ENCODE data around the gene EYA2.

EYA2 gene

GRCh38 chr20:47141941-47142773 lies 247.5 kb downstream of the EYA2 start:
- no peak overlapping the region for H3K4me3 ChIP-seq (IDR thresholded peaks at IDR 0.05; ENCODE audit: insufficient read depth, low read depth, low read length)
- TF ChIP-seq CTCF (conservative IDR thresholded peaks at IDR 0.05; ENCODE audit: low read depth, low read length) = no peak
- no peak overlapping the region for H2AFZ ChIP-seq (ENCODE audit: low read depth)

GRCh38 chr20:47142774-47143170 lies 248.1 kb downstream of the EYA2 start:
- H4K20me1 ChIP-seq (ENCODE audit: insufficient read depth) = no peaks in the 10 kb centered on the region
- no peaks in the 10 kb centered on the region; the same call in 1 of the 2 replicates for H3K36me3 ChIP-seq (ENCODE audit: insufficient read depth)
- H3K4me3 ChIP-seq (IDR thresholded peaks at IDR 0.05; ENCODE audit: insufficient read depth, low read depth, low read length) = no peak overlapping the region
- no peak overlapping the region for H3K9ac ChIP-seq
- no peak overlapping the region for H3K4me2 ChIP-seq
- no peak overlapping the region for H3K27ac ChIP-seq
- TF ChIP-seq CTCF (conservative IDR thresholded peaks at IDR 0.05; ENCODE audit: low read depth, low read length) = no peak
- H2AFZ ChIP-seq (ENCODE audit: low read depth) = no peak overlapping the region
- no peaks in the 10 kb centered on the region for H3K4me1 ChIP-seq (ENCODE audit: low read depth, poor library complexity, severe bottlenecking)
- no peaks in the 10 kb centered on the region for H3K79me2 ChIP-seq (ENCODE audit: insufficient read depth, low read depth)
- H3K27me3 ChIP-seq (ENCODE audit: insufficient read depth, low read depth) = no peaks in the 10 kb centered on the region

More at GRCh38 chr20:47141941-47142773, 247.5 kb downstream of the EYA2 start:
- no peak overlapping the region for H3K9ac ChIP-seq
- H3K27ac ChIP-seq = no peak overlapping the region
- H3K4me1 ChIP-seq (ENCODE audit: low read depth, poor library complexity, severe bottlenecking) = no peaks in the 10 kb centered on the region
- no peaks in the 10 kb centered on the region for H3K27me3 ChIP-seq (ENCODE audit: insufficient read depth, low read depth)
- no peaks in the 10 kb centered on the region; the same call in 1 of the 2 replicates for H3K36me3 ChIP-seq (ENCODE audit: insufficient read depth)
- no peak overlapping the region for H3K4me2 ChIP-seq
- no peaks in the 10 kb centered on the region for H3K79me2 ChIP-seq (ENCODE audit: insufficient read depth, low read depth)
- H4K20me1 ChIP-seq (ENCODE audit: insufficient read depth) = no peaks in the 10 kb centered on the region

GRCh38 chr20:47143657-47144056 lies 249.0 kb downstream of the EYA2 start:
- Histone ChIP-seq H2AFZ (ENCODE audit: low read depth) (no peak overlapping the region), H3K4me3 (IDR thresholded peaks at IDR 0.05; ENCODE audit: insufficient read depth, low read depth, low read length) (no peak overlapping the region), H3K4me1 (ENCODE audit: low read depth, poor library complexity, severe bottlenecking) (no peaks in the 10 kb centered on the region), H3K4me2 (no peak overlapping the region), H3K79me2 (ENCODE audit: insufficient read depth, low read depth) (no peaks in the 10 kb centered on the region), H3K9ac (no peak overlapping the region), H3K27ac (no peak overlapping the region), H4K20me1 (ENCODE audit: insufficient read depth) (no peaks in the 10 kb centered on the region), H3K36me3 (ENCODE audit: insufficient read depth) (no peaks in the 10 kb centered on the region; the same call in 1 of the 2 replicates), H3K27me3 (ENCODE audit: insufficient read depth, low read depth) (no peaks in the 10 kb centered on the region)
- no peak for TF ChIP-seq CTCF (conservative IDR thresholded peaks at IDR 0.05; ENCODE audit: low read depth, low read length)

- H3K79me2 ChIP-seq (ENCODE audit: insufficient read depth, low read depth) = no peaks in the 10 kb centered on the region
- H3K4me3 ChIP-seq (IDR thresholded peaks at IDR 0.05; ENCODE audit: insufficient read depth, low read depth, low read length) = no peak overlapping the region
- H3K4me2 ChIP-seq = no peak overlapping the region
- H3K4me1 ChIP-seq (ENCODE audit: low read depth, poor library complexity, severe bottlenecking) = no peaks in the 10 kb centered on the region
- H3K9ac ChIP-seq = no peak overlapping the region
- TF ChIP-seq CTCF (conservative IDR thresholded peaks at IDR 0.05; ENCODE audit: low read depth, low read length) = no peak
- H4K20me1 ChIP-seq (ENCODE audit: insufficient read depth) = no peaks in the 10 kb centered on the region
- H2AFZ ChIP-seq (ENCODE audit: low read depth) = no peak overlapping the region
- H3K36me3 ChIP-seq (ENCODE audit: insufficient read depth) = no peaks in the 10 kb centered on the region; the same call in 1 of the 2 replicates
- no peak overlapping the region for H3K27ac ChIP-seq
- no peaks in the 10 kb centered on the region for H3K27me3 ChIP-seq (ENCODE audit: insufficient read depth, low read depth)
Measured at GRCh38 chr20:47144463-47144862, 249.8 kb downstream of the EYA2 start.

Measured in KMS-11 (cell line).